Measurements from ENCODE around the gene HARBI1. TPM values are rescaled to one million over a fixed set of nuclear protein-coding genes. Genes with fewer than 3 reads are reported as not detected.
A peak's percentile ranks its signal among the peaks of the same experiment; 100 is the strongest.
"Not testable (repeated sequence)": the region's sequence is repeated elsewhere in the genome, so short reads cannot be mapped to it uniquely, and the experiment has no call there.

HARBI1 gene
- total and polyA plus RNA-seq, 8 donors: 2.9 to 5.0 (median 3.5) TPM

DNA sequence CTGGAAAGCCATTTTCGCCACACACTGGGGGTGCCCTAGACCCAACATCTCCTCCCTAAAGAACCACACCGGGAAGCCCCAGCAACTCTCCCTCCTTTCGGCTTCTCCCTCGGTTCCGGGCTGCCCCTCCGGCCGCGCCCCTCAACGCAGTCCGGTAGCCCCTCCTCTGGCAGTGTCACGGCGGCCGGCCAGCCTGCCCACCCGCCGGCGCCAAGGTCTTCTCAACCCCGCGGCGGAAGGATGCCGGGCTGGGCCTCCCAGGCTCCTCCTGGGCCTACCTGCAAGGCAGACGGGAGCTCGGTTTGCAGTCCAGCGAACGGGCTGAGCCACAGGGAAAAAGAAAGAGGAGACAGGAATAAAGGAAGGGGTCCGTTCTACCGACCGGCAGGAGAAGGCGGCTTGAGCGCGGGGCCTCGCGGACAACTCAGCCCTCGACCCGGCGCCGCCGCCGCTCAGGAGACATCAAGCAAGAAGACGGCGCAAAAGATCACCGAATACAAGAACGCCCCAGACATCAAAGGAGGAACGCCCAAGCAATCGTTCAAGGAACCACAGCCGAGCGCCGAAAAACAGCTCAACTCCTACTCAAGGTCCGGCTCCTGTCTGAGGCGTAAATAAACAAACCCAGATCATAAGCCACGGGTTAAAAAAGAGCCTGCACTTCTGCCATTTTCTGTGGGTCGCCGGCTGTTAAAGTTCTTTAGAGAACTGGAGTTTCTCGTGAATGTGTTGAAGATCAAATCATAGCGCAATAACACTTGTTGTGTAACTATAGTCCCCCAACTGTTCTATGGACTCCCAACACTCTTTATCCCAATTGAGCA lies 23.3 kb downstream of the HARBI1 start, which contains the start of gene AMBRA1:
Gene AMBRA1 (minus strand): TSS at position 474 of the 824 bp plus-strand sequence. CDS start 45,643 bp downstream, outside the sequence.
- no peaks in the 10 kb centered on the region for H3K9me3 ChIP-seq
- intact Hi-C loops (cut with DNase I): no loop called here
- H3K27me3 ChIP-seq: no peaks in the 10 kb centered on the region
- DNase-seq: peak; percentile 86 to 91 (median 90)
- no peaks in the 10 kb centered on the region for H3K36me3 ChIP-seq
- H3K4me1 ChIP-seq: peaks cover 17 to 50% of the 10 kb centered on the region in 2 donors
- peak within 1 kb of the TSS; percentile 78 to 95 for H3K4me3 ChIP-seq
- peak; percentile 98 for ATAC-seq
- no peak for TF ChIP-seq CTCF (IDR thresholded peaks at IDR 0.05)
- H3K27ac ChIP-seq: peak within 1 kb of the TSS; percentile 66 to 82

DNA sequence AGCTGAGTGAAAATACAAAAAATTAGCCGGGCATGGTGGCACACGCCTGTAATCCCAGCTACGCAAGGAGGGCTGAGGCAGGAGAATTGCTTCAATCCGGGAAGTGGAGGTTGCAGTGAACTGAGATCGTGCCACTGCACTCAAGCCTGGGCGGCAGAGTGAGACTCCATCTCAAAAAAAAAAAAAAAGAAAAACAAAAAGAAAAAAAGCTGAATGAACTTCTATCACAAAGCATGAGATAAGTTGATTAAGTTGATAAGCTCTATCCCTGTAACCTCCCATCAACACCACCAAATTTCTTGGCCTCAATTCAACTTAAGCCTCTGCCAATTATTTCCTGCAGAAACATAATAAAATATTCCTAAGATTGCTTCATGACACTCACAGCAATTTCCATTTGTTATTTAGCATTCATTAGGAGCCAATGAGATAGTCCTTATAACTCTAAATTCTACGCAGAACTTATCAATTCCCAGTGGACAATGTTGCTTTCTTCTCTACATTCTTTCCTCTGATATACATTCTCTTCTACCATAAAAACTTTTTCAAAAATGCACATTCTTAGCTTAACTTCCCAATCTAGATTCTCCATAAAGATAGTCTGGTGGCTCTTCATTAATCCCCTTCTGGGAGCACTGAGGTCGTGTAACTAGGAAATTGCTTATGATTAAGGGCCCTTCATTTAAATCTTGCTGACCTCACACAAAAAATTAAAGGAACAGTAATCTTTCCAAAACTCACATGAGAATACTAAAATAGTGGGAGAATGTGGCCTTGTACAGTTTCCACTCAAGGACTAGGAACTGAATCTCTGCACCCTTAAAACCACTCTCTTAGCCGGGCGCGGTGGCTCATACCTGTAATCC lies 26.1 kb downstream of the HARBI1 start:
- DNase-seq (no peak), ATAC-seq (no peak)
- TF ChIP-seq CTCF (IDR thresholded peaks at IDR 0.05): no peak
- Histone ChIP-seq H3K27ac (peak overlapping the region in 1 of 2 donors; percentile 33), H3K27me3 (no peaks in the 10 kb centered on the region), H3K9me3 (no peaks in the 10 kb centered on the region), H3K4me1 (peaks cover 17 to 50% of the 10 kb centered on the region in 2 donors), H3K36me3 (no peaks in the 10 kb centered on the region), H3K4me3 (peak overlapping the region in 1 of 2 donors; percentile 9)
- intact Hi-C loops (cut with DNase I): no loop called here

- ATAC-seq (no peak), DNase-seq (no peak)
- H3K36me3 ChIP-seq: no peaks in the 10 kb centered on the region
- peaks cover 17 to 43% of the 10 kb centered on the region in 2 donors for H3K4me1 ChIP-seq
- H3K27ac ChIP-seq: no peak overlapping the region
- intact Hi-C loops (cut with DNase I): no loop called here
- TF ChIP-seq CTCF (IDR thresholded peaks at IDR 0.05): no peak
- no peak overlapping the region for H3K4me3 ChIP-seq
- H3K9me3 ChIP-seq: no peaks in the 10 kb centered on the region
- no peaks in the 10 kb centered on the region for H3K27me3 ChIP-seq
These were observed 28.1 kb downstream of the HARBI1 start for GRCh38 chr11:46588915-46589314.

DNA sequence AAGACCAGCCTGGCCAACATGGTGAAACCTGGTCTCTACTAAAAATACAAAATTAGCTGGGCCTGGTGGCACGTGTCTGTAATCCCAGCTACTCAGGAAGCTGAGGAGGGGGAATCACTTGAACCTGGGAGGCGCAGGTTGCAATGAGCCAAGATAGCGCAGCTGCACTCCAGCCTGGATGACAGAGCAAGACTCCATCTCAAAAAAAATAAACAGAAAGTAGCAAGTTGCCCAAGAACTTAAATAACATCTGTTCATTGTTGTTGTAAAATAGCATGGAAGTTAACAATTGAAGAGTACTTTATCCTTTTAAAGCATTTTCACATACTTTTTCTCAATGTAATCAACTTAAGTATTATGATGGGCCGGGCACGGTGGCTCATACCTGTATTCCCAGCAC lies 28.9 kb downstream of the HARBI1 start:
- Histone ChIP-seq H3K4me3 (no peak overlapping the region), H3K27ac (no peak overlapping the region), H3K9me3 (no peaks in the 10 kb centered on the region), H3K27me3 (no peaks in the 10 kb centered on the region), H3K36me3 (no peaks in the 10 kb centered on the region), H3K4me1 (peaks cover 17 to 42% of the 10 kb centered on the region in 2 donors)
- intact Hi-C loops (cut with DNase I): no loop called here
- no peak for ATAC-seq
- TF ChIP-seq CTCF (IDR thresholded peaks at IDR 0.05): no peak
- no peak for DNase-seq

- H3K4me1 ChIP-seq; DNase-seq; H3K4me3 ChIP-seq; H3K27me3 ChIP-seq; H3K36me3 ChIP-seq; ATAC-seq; H3K9me3 ChIP-seq; H3K27ac ChIP-seq; intact Hi-C loops (cut with DNase I): not testable (repeated sequence)
These were observed 33.5 kb downstream of the HARBI1 start for GRCh38 chr11:46583513-46583912.

Measured in left lung (tissue), 10 donors.